OCI-LY7 (cell line): ENCODE data around the gene HSD3B2.

Experiments used
- EZH2phosphoT487 ChIP-seq: fragments of 200-600 bp; sonication (generic); IDR thresholded peaks from 2 replicates; pipeline ENCODE4 v1.6.1; 2018; ENCODE audit warnings: low read depth, borderline replicate concordance, mild to moderate bottlenecking, mixed run types, antibody characterized with exemption, low read length, moderate library complexity, mixed read lengths
- TF ChIP-seq, protein P1 (sequence below): fragments of 200-600 bp; sonication (generic); conservative IDR thresholded peaks from 2 replicates; pipeline ENCODE4 v1.5.1; 2014; ENCODE audit warnings: mild to moderate bottlenecking, antibody characterized with exemption, low read length, moderate library complexity, mixed read lengths

DNA sequence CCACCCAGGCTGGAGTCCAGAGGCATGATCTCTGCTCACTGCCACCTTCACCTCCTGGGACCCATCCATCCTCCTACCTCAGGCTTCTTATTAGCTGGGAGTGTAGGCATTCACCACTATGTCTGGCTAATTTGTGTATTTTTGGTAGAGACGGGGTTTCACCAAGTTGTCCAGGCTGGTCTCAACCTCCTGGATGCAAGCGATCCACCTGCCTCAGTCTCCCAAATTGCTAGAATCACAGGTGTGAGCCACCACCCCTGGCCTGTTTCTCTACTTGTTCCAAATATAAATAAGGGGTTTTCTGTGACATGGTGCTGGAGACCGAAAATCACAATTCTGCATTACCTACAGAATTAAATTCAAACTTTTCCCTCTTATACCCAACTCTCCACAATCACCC lies 55.4 kb downstream of the HSD3B2 start:
- TF ChIP-seq, protein P1, sequence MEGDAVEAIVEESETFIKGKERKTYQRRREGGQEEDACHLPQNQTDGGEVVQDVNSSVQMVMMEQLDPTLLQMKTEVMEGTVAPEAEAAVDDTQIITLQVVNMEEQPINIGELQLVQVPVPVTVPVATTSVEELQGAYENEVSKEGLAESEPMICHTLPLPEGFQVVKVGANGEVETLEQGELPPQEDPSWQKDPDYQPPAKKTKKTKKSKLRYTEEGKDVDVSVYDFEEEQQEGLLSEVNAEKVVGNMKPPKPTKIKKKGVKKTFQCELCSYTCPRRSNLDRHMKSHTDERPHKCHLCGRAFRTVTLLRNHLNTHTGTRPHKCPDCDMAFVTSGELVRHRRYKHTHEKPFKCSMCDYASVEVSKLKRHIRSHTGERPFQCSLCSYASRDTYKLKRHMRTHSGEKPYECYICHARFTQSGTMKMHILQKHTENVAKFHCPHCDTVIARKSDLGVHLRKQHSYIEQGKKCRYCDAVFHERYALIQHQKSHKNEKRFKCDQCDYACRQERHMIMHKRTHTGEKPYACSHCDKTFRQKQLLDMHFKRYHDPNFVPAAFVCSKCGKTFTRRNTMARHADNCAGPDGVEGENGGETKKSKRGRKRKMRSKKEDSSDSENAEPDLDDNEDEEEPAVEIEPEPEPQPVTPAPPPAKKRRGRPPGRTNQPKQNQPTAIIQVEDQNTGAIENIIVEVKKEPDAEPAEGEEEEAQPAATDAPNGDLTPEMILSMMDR, result no peak
- no peak for TF ChIP-seq EZH2phosphoT487
